HepG2 (cell line): Measurements from ENCODE around the gene HYDIN. TPM values are rescaled to one million over a fixed set of nuclear protein-coding genes. Genes with fewer than 3 reads are reported as not detected.

Experiments
- ATAC-seq: fragments of 200-7000 bp; cut with Tn5 transposase; 3 replicates; pipeline ENCODE4 v1.9.1; 2020; ENCODE audit warnings: mild to moderate bottlenecking, moderate library complexity
- BruUV-seq: library from RNA; stranded (reverse); fragments of 400-500 nt; replicated peaks from 2 replicates; lab custom pipeline; 2021; lab: Mats Ljungman, UMichigan
- CTCF ChIA-PET: fragments of 300-600 bp; formaldehyde crosslinking; extraction: SDS; loops from one replicate; lab custom pipeline; 2021; ENCODE audit warnings: low total read pairs, inconsistent platforms, low intra/inter-chr PET ratio; lab: Yijun Ruan, JAX
- POLR2A ChIA-PET: fragments of 350-600 bp; sonication (Branson Sonifier 250); formaldehyde crosslinking; loops from one replicate; lab custom pipeline; 2020; ENCODE audit warnings: antibody characterized with exemption, inconsistent platforms; lab: Yijun Ruan, JAX
- DNase-seq: peaks from one replicate; pipeline ENCODE4 v3.0.0-alpha.2; 2015; ENCODE audit warnings: low spot score
- FAIRE-seq: peaks from 3 replicates; lab custom pipeline; 2011; peaks lifted over from hg19 to GRCh38; lab: Jason Lieb, UNC
- H2AFZ ChIP-seq: one replicate; pipeline ENCODE4 v1.6.1; 2011; ENCODE audit warnings: low read length, inconsistent platforms
- H3K27ac ChIP-seq: fragments of 300-600 bp; 3 replicates; pipeline ENCODE4 v1.8.0; 2011; ENCODE audit warnings: mixed run types, mild to moderate bottlenecking, mixed read lengths, low read length, inconsistent platforms; ENCODE audit not compliant: insufficient read depth; ENCODE audit errors: extremely low read length
- H3K27me3 ChIP-seq, 2 experiments: fragments of 200-600 bp in 1 of 2; 2 replicates in 1 of 2; 3 replicates in 1 of 2; pipeline versions ENCODE4 v1.6.0 to v1.8.0; 2011; ENCODE audit warnings: low read length in 2 of 2, mild to moderate bottlenecking in 2 of 2, moderate library complexity in 2 of 2, inconsistent platforms in 1 of 2; ENCODE audit not compliant: insufficient read depth in 2 of 2, control insufficient read depth in 1 of 2
- H3K36me3 ChIP-seq, 2 experiments: fragments of 200-600 bp in 1 of 2; replicated peaks in 1 of 2; 2 replicates in 1 of 2; 3 replicates in 1 of 2; pipeline versions ENCODE4 v1.5.1 to v1.8.0; 2011; ENCODE audit warnings: low read length in 2 of 2, inconsistent platforms in 1 of 2; ENCODE audit not compliant: insufficient read depth in 2 of 2, control insufficient read depth in 1 of 2
- H3K4me1 ChIP-seq: 2 replicates; pipeline ENCODE4 v1.5.1; 2012; ENCODE audit warnings: low read length, inconsistent platforms; ENCODE audit not compliant: insufficient read depth
- H3K4me2 ChIP-seq: 2 replicates; pipeline ENCODE4 v1.6.0; 2011; ENCODE audit warnings: low read depth, low read length, inconsistent platforms
- H3K4me3 ChIP-seq, 3 experiments: fragments of 200-600 bp in 1 of 3; sonication (generic), shearing (Covaris generic) in 1 of 3; replicated peaks in 1 of 3; 2 replicates each; pipeline ENCODE4 v1.5.1; 2011 to 2016; ENCODE audit warnings: low read length in 3 of 3, inconsistent platforms in 2 of 3, low read depth in 2 of 3, mild to moderate bottlenecking in 2 of 3, control low read depth in 1 of 3, mixed read lengths in 1 of 3; ENCODE audit not compliant: insufficient read depth in 1 of 3
- H3K79me2 ChIP-seq: one replicate; pipeline ENCODE4 v1.6.1; 2011; ENCODE audit warnings: low read length, inconsistent platforms; ENCODE audit not compliant: insufficient read depth
- H3K9ac ChIP-seq: 2 replicates; pipeline ENCODE4 v1.6.0; 2011; ENCODE audit warnings: mild to moderate bottlenecking, low read depth, low read length, inconsistent platforms; ENCODE audit not compliant: insufficient read depth
- H3K9me3 ChIP-seq: 2 replicates; pipeline ENCODE4 v1.5.1; 2012; ENCODE audit warnings: mild to moderate bottlenecking, low read length
- H4K20me1 ChIP-seq: 2 replicates; pipeline ENCODE4 v1.6.0; 2011; ENCODE audit warnings: inconsistent platforms, mild to moderate bottlenecking, low read length, moderate library complexity; ENCODE audit not compliant: insufficient read depth
- ATF2 ChIP-seq: sonication (generic); formaldehyde crosslinking; IDR thresholded peaks from 2 replicates; pipeline ENCODE4 v1.4.0; 2020; ENCODE audit warnings: missing genetic modification reagents
- FLYWCH1 ChIP-seq: sonication (generic); formaldehyde crosslinking; IDR thresholded peaks from 2 replicates; pipeline ENCODE4 v1.8.1; 2023; ENCODE audit warnings: mild to moderate bottlenecking, missing genetic modification reagents
- HMGXB4 ChIP-seq, 2 experiments: sonication (generic) in 1 of 2; formaldehyde crosslinking in 1 of 2; IDR thresholded peaks; 2 replicates each; pipeline versions ENCODE4 v1.4.0 to v1.6.1; 2018 to 2020; ENCODE audit warnings: missing genetic modification reagents in 2 of 2, borderline replicate concordance in 1 of 2, low read depth in 1 of 2, mild to moderate bottlenecking in 1 of 2, missing biosample characterization in 1 of 2
- KDM5B ChIP-seq: sonication (generic); formaldehyde crosslinking; IDR thresholded peaks from 2 replicates; pipeline ENCODE4 v1.4.0; 2020; ENCODE audit warnings: missing genetic modification reagents, mild to moderate bottlenecking, borderline replicate concordance
- NFKB2 ChIP-seq: sonication (generic); formaldehyde crosslinking; IDR thresholded peaks from 2 replicates; pipeline ENCODE4 v1.4.0; 2020; ENCODE audit warnings: missing genetic modification reagents, borderline replicate concordance
- RNF2 ChIP-seq: fragments of 450-650 bp; conservative IDR thresholded peaks from 2 replicates; pipeline ENCODE4 v1.6.1; 2016; ENCODE audit warnings: low read depth
- SMAD9 ChIP-seq: sonication (generic); formaldehyde crosslinking; IDR thresholded peaks from 2 replicates; pipeline ENCODE4 v1.5.1; 2020; ENCODE audit warnings: mild to moderate bottlenecking, missing genetic modification reagents
- U2AF2 ChIP-seq: fragments of 200-400 bp; formaldehyde crosslinking; IDR thresholded peaks from 2 replicates; pipeline ENCODE4 v1.6.1; 2017; ENCODE audit warnings: low read depth, mild to moderate bottlenecking, low read length
- USF2 ChIP-seq, 2 experiments: sonication (generic) in 1 of 2; formaldehyde crosslinking in 1 of 2; IDR thresholded peaks; 2 replicates each; pipeline versions ENCODE4 v1.5.1 to v1.6.1; 2011 to 2020; ENCODE audit warnings: borderline replicate concordance in 1 of 2, low read depth in 1 of 2, low read length in 1 of 2, mild to moderate bottlenecking in 1 of 2, missing genetic modification reagents in 1 of 2, moderate library complexity in 1 of 2
- WIZ ChIP-seq: sonication (generic); formaldehyde crosslinking; IDR thresholded peaks from 2 replicates; pipeline ENCODE4 v1.5.1; 2020; ENCODE audit warnings: mild to moderate bottlenecking, missing genetic modification reagents
- ZBTB3 ChIP-seq: sonication (generic); formaldehyde crosslinking; IDR thresholded peaks from 2 replicates; pipeline ENCODE4 v1.4.0; 2020; ENCODE audit warnings: low read depth, mild to moderate bottlenecking, moderate library complexity, missing genetic modification reagents, borderline replicate concordance
- ZNF362 ChIP-seq: sonication (generic); formaldehyde crosslinking; IDR thresholded peaks from 2 replicates; pipeline ENCODE4 v1.4.0; 2020; ENCODE audit warnings: missing genetic modification reagents, mild to moderate bottlenecking, borderline replicate concordance
- ZNF543 ChIP-seq: sonication (generic); formaldehyde crosslinking; IDR thresholded peaks from 2 replicates; pipeline ENCODE4 v1.4.0; 2020; ENCODE audit warnings: mild to moderate bottlenecking, missing genetic modification reagents
- ZNF619 ChIP-seq: sonication (generic); formaldehyde crosslinking; IDR thresholded peaks from 2 replicates; pipeline ENCODE4 v1.4.0; 2020; ENCODE audit warnings: mild to moderate bottlenecking, missing genetic modification reagents
- WGBS: methylation state at CpG from one replicate; pipeline ENCODE4 v1.1.6; 2017; ENCODE audit warnings: low lambda C conversion rate; 5-methylcytosine and 5-hydroxymethylcytosine counted together
- in situ Hi-C: cut with HindIII; loops from 2 replicates; pipeline ENCODE4 v1.10.0; 2017; ENCODE audit warnings: low pct_unique_long_range_greater_than_20kb; ENCODE audit not compliant: extremely low pct_ligation_motif_present
- intact Hi-C: fragments of 100-400 bp; cut with micrococcal nuclease; formaldehyde crosslinking; loops from one replicate; pipeline ENCODE4 v1.10.0; 2022; ENCODE audit not compliant: unreplicated experiment
- polyA plus RNA-seq, 8 experiments: library from polyadenylated mRNA; depleted of rRNA in 3 of 8; stranded (reverse) in 7 of 8; unstranded in 1 of 8; fragments of >200 nt; fragmentation: Illumina TruSeq in 4 of 8; extraction: Trizol in 4 of 8; gene quantifications; 2 replicates each; pipeline versions ENCODE4 v1.2.1 to v1.2.3, GENCODE V29; 2011 to 2016; ENCODE audit warnings: low read depth in 4 of 8, missing spikeins in 1 of 8, mixed read lengths in 1 of 8; ENCODE audit not compliant: insufficient read depth in 1 of 8
- total RNA-seq, 5 experiments: library from RNA; depleted of rRNA; stranded (reverse); fragments of >200 nt; fragmentation: Illumina TruSeq; extraction: Trizol; gene quantifications; 2 replicates each; pipeline ENCODE4 v1.2.3, GENCODE V29; 2016; ENCODE audit warnings: low read depth in 1 of 5

HYDIN gene
- total and polyA plus RNA-seq, 2 of the 13 experiments (the other 11 are each of a cell fraction or from before 2014, with no cell fraction given): not detected

GRCh38 chr16:71201556-71201955 is 29.0 kb downstream of the HYDIN start (continued):
- TF ChIP-seq HMGXB4 (CRISPR knock-in tag; IDR thresholded peaks at IDR 0.05; ENCODE audit: borderline replicate concordance in 1 of 2, low read depth in 1 of 2): no peak

- no peak overlapping the region for H2AFZ ChIP-seq
- no peak overlapping the region for H3K4me3 ChIP-seq
- no peak overlapping the region for H3K9ac ChIP-seq
- ATAC-seq (no peak), DNase-seq (no peak), FAIRE-seq (no peak)
- POLR2A ChIA-PET: no interaction called here
- no peak overlapping the region for H3K4me2 ChIP-seq
- BruUV-seq: no TSS peak
- in situ Hi-C loops: no loop called here
- no peaks in the 10 kb centered on the region for H3K9me3 ChIP-seq
- H3K4me1 ChIP-seq: no peaks in the 10 kb centered on the region
- H3K27ac ChIP-seq: no peak overlapping the region
- no peaks in the 10 kb centered on the region for H3K36me3 ChIP-seq
- H3K27me3 ChIP-seq: no peaks in the 10 kb centered on the region; a peak in 1 of 5 replicates
- WGBS: 0% methylated on average over 1 of the region's 1 CpG
- CTCF ChIA-PET: no interaction called here
- intact Hi-C loops: no loop called here
- H4K20me1 ChIP-seq: no peaks in the 10 kb centered on the region
- H3K79me2 ChIP-seq: no peaks in the 10 kb centered on the region
- TF ChIP-seq SMAD9 (CRISPR knock-in tag) (no peak), RNF2 (no peak), USF2 (IDR thresholded peaks at IDR 0.05; ENCODE audit: low read depth, low read length) (no peak), USF2 (CRISPR knock-in tag; IDR thresholded peaks at IDR 0.05; ENCODE audit: borderline replicate concordance) (no peak), U2AF2 (no peak), ZNF543 (CRISPR knock-in tag) (no peak), FLYWCH1 (CRISPR knock-in tag) (no peak), WIZ (CRISPR knock-in tag) (no peak), ZBTB3 (CRISPR knock-in tag) (no peak), ZNF619 (CRISPR knock-in tag) (no peak), KDM5B (CRISPR knock-in tag) (no peak), ATF2 (CRISPR knock-in tag) (no peak), ZNF362 (no peak), NFKB2 (CRISPR knock-in tag) (no peak)
These were observed 29.5 kb downstream of the HYDIN start for GRCh38 chr16:71201054-71201453.
